Stimulated activated CD4-positive, alpha-beta T cell treated with anti-CD3 and anti-CD28 coated beads, TNF-alpha, amount 100 ng/mL, for 48 hours (primary cell): Measurements from ENCODE around the gene NPAS2.

Source experiments
- DNase-seq, 3 donors: peaks; one replicate each; pipeline ENCODE4 v3.0.0-alpha.2; 2020; ENCODE audit warnings: low read depth in 3 of 3

NPAS2 gene

GRCh38 chr2:100855084-100855483, 35.1 kb downstream of the NPAS2 start:
- no peak for DNase-seq

- no peak for DNase-seq
Observed at GRCh38 chr2:100855606-100856005, 35.7 kb downstream of the NPAS2 start.

GRCh38 chr2:100856732-100857131, 36.8 kb downstream of the NPAS2 start:
- no peak for DNase-seq

- DNase-seq: no peak
Observed at GRCh38 chr2:100857341-100857740, 37.4 kb downstream of the NPAS2 start.

- no peak for DNase-seq
Observed at GRCh38 chr2:100857915-100858314, 38.0 kb downstream of the NPAS2 start.

GRCh38 chr2:100859902-100860301, 40.0 kb downstream of the NPAS2 start:
- no peak for DNase-seq

- no peak for DNase-seq
Observed at GRCh38 chr2:100861340-100861739, 41.4 kb downstream of the NPAS2 start.

GRCh38 chr2:100862081-100862480, 42.1 kb downstream of the NPAS2 start:
- DNase-seq: no peak

GRCh38 chr2:100865816-100866460, 46.0 kb downstream of the NPAS2 start:
- DNase-seq: no peak

GRCh38 chr2:100868083-100868482, 48.1 kb downstream of the NPAS2 start:
- DNase-seq: no peak

- DNase-seq: no peak
Observed at GRCh38 chr2:100869120-100869519, 49.2 kb downstream of the NPAS2 start.

GRCh38 chr2:100870652-100871531, 51.0 kb downstream of the NPAS2 start:
- DNase-seq: no peak

GRCh38 chr2:100875516-100876230, 55.7 kb downstream of the NPAS2 start:
- DNase-seq: no peak

- DNase-seq: no peak
Observed at GRCh38 chr2:100876231-100876860, 56.4 kb downstream of the NPAS2 start.

GRCh38 chr2:100877555-100877954, 57.6 kb downstream of the NPAS2 start:
- DNase-seq: no peak

- DNase-seq: no peak
Observed at GRCh38 chr2:100878000-100878791, 58.3 kb downstream of the NPAS2 start.

GRCh38 chr2:100879296-100879695, 59.4 kb downstream of the NPAS2 start:
- DNase-seq: no peak

- DNase-seq: no peak
Observed at GRCh38 chr2:100880036-100880435, 60.1 kb downstream of the NPAS2 start.

GRCh38 chr2:100880730-100881129, 60.8 kb downstream of the NPAS2 start:
- DNase-seq: no peak

GRCh38 chr2:100882645-100883613, 63.0 kb downstream of the NPAS2 start:
- DNase-seq: no peak
